GM21619 (cell line): ENCODE results near the gene PRKAR1A.
"Not testable (repeated sequence)": the region's sequence is repeated elsewhere in the genome, so short reads cannot be mapped to it uniquely, and the experiment has no call there.

ENCODE experiments used
- ATAC-seq: cut with Tn5 transposase; IDR thresholded peaks from one replicate; pipeline ENCODE4 v1.9.1; 2021; ENCODE audit not compliant: unreplicated experiment

Gene PRKAR1A

GRCh38 chr17:68511254-68511670, 968 bp upstream of the PRKAR1A start:
- ATAC-seq = no peak

DNA sequence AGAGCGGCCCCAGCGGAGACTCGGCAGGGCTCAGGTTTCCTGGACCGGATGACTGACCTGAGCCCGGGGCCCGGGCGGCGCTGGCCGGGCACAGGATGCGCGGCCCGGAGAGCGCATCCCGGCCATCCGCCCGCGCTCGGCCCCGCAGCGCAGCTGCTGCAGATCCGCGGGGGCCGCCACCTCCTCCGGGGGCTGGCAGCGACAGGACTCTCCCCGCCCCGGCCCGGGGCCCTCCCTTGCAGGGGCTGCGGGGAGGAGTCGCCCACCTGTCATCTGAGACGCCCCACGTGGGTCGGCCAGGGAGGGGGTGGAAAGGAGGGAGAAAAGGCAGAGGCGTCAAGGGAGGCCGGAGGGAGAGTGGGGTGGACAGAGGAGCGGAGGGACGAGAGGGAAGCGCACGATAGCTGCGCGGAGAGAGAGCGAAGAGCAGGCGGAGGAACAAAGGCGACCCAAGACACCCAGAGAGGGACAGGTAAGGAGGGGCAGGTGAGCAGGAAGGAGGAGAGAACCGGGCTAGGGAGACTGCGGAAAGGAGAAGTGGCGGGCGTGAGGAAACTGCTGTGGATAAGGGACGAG, 471 bp upstream of the PRKAR1A start:
- ATAC-seq = peak; percentile 45

- ATAC-seq = no peak
Measured at GRCh38 chr17:68512960-68513474, 787 bp downstream of the PRKAR1A start.

- no peak for ATAC-seq
Measured at GRCh38 chr17:68513932-68514331, 1.7 kb downstream of the PRKAR1A start.

DNA sequence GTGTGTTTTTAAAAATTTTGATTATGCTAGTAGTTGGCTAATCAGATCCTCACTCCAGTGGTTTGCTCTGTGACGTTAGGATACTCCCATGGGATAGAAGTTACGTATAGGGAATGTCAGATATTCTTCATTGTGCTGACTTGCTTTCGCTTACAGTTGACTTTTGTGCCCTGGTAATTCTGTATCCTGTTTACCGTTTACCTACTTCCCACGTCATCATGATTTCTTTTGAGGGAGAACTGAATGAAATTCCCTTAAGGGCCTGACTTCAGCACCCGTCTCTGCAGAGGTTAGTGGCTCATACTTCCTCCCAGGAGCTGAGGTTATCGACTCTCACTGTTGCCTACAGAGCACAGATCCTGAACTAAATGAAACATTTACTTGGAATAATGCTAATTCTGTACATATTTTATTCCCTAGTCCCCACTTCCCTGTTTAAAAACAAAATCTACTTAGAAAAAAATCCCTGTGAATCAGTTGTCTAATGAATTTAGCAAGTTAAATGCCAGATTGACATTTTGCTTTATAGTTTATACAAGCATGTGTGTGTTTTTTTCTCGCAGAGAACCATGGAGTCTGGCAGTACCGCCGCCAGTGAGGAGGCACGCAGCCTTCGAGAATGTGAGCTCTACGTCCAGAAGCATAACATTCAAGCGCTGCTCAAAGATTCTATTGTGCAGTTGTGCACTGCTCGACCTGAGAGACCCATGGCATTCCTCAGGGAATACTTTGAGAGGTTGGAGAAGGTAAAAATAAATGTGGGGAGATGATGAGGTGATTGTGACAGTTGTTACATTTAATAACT, 2.8 kb downstream of the PRKAR1A start:
- ATAC-seq = no peak

GRCh38 chr17:68516732-68517131, 4.5 kb downstream of the PRKAR1A start:
- no peak for ATAC-seq

DNA sequence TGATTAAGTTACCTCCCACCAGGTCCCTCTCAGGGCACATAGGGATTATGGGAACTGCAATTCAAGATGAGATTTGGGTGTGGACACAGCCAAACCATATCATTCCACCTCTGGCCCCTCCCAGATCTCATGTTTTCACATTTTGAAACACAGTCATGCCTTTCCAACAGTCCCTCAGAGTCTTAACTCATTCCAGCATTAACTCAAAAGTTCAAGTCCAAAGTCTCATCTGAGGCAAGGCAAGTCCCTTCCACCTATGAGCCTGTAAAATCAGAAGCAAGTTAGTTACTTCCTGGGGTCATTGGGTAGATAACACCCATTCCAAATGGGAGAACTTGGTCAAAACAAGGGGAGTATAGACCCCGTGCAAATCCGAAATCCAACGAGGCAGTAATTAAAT, 5.4 kb downstream of the PRKAR1A start:
- ATAC-seq = not testable (repeated sequence)

- ATAC-seq = no peak
Measured at GRCh38 chr17:68518063-68518815, 6.0 kb downstream of the PRKAR1A start.

GRCh38 chr17:68519051-68519450, 6.8 kb downstream of the PRKAR1A start:
- ATAC-seq = not testable (repeated sequence)

DNA sequence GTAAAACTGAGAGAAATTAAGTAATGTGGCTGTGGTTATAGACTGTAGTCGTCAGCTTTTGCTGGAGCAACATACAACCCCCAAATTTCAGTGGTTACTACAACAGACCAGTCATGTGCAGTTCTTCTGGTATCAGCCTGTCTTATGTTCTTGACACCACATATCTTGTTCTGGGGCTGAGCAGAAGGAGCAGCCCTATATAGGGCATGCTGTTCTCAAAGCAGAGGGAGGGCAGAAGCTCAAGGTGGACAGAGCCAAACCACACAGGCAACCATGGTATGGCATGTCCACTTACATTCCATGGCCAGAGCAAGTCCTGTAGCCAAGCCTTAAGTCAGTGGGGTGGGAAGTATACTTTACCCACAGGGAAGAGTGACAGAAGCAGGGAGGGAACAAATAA, 7.7 kb downstream of the PRKAR1A start:
- ATAC-seq = no peak

GRCh38 chr17:68522266-68522665, 10.0 kb downstream of the PRKAR1A start:
- no peak for ATAC-seq

DNA sequence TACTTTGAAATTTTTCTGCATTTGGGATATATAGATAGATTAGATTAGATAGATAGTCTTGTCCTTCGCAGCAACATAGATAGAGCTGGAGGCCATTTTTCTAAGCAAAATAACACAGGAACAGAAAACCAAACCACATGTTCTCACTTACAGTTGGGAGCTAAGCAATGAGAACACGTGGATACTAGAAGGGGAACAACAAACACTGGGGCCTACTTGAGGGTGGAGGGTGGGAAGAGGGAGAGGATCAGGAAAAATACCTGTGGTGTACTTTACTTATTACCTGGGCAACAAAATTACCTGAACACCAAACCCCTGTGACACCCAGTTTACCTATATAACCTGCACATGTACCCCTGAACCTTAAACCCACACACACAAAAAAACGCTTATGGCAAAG, 14.3 kb downstream of the PRKAR1A start:
- ATAC-seq = no peak

GRCh38 chr17:68527314-68527713, 15.1 kb downstream of the PRKAR1A start:
- no peak for ATAC-seq

DNA sequence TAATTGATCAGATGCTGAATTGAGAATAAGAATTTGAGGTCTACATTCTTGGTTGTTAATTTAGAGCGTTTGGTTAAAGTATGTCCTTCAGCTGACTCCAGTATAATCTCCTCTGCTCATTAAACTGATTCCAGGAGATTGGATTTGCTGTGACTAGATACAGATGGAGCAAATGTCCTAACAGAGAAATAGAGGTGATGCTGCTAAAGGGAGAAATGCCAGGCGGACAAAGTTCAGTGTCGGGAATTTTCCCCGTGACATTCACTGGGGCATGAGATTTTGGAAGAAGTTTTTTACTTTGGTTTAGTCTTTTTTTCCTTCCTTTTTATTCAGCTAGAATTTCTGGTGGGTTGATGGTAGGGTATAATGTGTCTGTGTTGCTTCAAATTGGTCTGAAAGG, 19.0 kb downstream of the PRKAR1A start:
- ATAC-seq = no peak

- no peak for ATAC-seq
Measured at GRCh38 chr17:68532826-68533225, 20.6 kb downstream of the PRKAR1A start.

DNA sequence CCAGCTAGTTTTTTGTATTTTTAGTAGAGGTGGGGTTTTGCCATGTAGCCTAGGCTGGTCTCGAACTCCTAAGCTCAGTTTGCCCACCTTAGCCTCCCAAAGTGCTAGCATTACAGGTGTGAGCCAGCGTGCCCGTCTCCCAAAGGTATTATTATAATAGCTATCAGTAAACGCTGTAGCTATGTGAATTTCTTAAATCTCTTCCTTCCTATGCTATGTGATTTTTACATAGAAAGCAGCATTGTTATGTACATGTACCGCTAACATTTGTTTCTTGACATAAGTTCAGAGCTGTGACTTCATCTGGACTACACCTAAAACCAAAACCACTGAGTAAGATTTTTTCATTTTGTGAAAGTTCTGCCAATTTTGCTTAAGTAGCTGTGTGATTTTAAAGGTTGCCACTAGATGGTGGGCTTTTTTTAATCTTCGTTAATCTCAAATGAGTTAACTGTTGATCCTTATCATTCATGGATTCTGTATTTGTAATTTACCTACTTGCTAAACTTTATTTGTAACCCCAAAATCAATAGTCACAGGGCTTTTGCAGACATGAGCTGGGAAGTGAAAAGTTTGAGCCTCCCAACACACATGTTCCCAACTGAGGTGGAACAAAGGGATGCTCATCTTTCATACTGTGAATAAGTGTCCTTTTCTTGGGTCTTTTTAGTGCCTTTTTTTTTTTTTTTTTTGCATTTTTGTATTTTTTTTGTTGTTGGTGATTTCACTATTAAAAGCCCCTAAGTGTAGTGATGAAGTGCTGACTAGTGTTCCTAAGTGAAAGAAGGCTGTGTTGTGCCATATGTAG, 21.9 kb downstream of the PRKAR1A start:
- no peak for ATAC-seq

DNA sequence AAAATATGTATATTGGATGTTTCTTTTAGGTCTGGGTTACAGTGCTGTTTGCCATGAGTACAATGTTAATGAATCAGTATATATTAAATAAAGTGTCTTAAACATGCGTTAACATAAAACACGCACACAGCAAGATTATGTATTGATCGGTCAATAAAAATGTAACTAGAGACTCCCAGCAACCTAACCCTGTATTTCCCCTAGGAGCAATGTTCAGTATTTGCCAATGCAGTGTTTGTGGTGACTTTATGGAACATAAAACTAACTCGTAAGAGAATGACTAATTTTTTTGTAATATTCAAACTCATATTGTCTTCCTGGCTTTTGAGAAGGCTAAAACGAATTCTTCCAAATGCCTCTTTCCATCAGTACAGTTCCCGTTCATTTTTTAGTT, 22.5 kb downstream of the PRKAR1A start:
- ATAC-seq = no peak

DNA sequence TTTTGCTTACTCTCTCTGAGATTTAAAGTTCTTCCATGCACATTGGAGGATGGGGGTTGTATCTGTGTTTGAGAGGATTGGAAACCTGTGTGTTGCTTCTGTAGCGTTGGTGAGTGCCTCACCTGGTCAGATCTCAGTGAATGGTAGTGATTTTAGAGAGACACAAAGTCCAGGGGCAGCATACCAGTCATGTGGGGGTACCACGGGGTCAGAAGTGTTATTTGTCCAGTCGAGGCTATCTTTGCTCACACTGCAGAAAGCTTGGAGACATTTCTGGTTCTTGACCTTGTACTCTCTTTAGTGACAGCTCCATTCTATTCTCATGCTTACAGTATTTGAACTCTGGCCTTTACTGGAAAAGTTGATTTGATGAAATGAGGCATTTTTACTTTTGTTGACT, 23.7 kb downstream of the PRKAR1A start:
- no peak for ATAC-seq

DNA sequence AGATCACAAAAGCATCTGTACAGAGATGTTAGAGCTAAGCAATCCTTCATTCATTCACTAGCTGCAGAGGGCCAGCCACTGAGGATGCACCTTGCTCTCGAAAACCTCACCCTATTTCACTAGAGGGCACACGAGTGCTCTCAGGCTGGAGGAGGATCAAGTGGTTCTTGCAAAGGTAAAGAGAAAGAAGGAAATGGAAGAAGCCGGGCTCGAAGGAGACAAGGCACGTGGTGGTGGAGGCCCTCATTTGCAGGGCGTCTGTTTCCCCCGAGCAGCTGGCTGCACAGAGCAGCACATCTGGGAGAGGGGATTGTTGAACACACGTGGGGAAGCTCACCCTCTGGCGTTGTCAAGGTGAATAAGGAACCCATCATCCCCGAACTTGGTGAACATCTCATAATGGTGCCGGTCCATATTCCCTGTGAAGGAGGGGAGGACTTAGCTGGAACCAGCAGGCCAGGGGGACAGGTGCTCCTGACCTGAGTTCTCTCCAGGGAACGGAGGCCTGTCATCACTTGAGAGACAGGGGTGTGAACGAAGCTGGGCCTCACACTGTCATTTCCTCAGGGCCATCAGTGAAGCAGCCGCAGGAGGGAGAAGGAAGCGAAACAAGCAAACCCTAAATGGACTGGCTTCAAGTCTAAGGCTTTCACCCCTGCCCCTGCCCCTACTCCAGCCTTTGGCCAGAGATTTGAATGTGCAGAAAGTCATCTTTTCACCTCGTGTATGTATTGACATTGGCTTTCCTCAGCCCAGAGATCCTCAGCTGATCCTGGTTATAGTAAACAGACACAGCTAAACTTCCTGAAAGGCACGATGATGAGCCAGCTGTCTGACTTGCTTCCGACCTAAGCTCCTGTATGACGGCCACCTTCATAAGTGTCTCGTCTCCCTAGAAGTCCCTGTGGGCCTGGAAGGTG, 27.6 kb downstream of the PRKAR1A start:
- no peak for ATAC-seq

GRCh38 chr17:68540981-68541380, 28.8 kb downstream of the PRKAR1A start:
- no peak for ATAC-seq
